Inflammatory macrophage (primary cell): ENCODE results near the gene LIPC.
A peak's percentile ranks its signal among the peaks of the same experiment; 100 is the strongest.

Experiments used
- DNase-seq, 2 donors: peaks; one replicate each; pipeline ENCODE4 v3.0.0-alpha.2; 2020 to 2022

Gene LIPC

DNA sequence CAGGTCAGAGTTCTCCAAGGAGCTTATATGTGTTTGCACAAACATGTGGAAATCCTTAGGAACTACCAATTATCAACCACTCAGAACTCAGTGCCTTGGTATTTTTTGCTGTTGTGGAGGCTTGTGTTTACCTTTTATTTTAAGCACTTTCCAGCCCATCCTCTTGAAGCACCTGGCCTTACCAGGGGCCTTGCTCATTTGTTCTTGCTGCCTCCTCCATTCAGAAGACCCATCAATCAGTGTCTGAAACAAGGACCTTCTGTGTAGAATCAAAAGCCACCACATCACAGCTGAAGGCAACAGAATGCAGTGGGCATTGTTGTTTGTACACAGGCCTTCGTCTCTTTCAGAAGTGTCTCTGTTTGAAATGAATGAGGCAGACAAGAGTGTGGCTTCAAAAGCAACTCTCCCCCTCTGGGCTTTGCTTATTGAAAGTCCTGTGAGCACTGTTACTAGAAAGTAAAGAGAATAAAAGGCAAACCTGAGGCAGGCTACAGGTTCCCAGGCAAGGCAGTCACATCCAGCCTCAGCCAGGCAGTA is 24.5 kb upstream of the LIPC start:
- no peak for DNase-seq

DNA sequence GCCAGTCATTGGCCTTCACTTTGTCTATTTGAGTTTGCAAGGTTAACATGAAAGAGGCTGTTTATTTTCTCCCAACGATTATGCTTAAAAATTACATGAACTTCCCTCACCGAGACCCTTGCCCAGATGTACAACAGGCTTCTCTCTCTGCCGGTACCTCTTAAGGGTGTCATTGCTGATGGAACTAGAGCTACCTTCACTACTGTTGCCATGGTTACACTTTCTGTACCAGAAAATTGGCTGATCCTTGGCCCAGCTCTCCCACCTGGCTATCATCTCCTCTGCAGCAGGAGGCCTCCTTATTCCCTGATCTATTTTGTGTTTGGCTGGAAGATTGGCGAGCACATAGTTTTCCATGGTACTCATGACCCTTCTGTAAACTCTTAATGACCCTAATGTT is 24.0 kb upstream of the LIPC start:
- DNase-seq = no peak

DNA sequence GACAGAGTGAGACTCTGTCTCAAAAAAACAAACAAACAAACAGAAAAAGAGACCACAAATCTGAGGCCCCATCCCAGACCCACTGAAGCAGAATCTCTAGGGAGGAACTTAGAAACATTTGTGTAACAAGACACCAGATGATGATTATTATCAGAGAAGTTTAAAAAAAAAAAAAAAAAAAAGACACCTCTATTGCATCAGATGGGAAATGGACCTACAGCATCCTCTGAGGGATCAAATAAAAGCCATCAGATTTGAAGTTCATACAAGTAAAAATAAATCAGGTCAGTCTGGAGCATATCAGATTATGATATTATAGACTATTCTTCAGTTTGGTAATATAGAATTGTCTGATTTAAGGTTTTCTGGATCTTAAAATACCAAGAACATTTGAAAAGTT is 21.9 kb upstream of the LIPC start:
- DNase-seq = no peak

DNA sequence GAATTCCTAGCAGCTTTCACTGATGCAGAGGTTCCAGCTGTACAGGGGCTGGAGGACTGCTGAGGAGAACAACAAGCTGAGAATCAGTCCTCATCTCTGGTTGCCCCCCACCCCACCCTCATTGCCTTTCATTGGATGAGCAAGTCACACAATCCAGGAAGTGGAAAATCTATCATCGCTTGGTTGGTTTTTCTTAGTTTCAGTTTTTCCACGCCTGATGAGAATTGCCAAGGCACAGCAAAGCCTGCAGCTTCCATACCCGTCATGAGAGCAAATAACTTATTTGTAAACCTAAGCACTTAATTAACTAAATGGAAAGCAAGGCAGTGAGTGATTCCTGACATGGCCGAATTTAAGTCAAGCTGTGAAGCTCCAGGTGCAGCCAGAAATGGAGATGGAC is 21.4 kb upstream of the LIPC start:
- no peak for DNase-seq

DNA sequence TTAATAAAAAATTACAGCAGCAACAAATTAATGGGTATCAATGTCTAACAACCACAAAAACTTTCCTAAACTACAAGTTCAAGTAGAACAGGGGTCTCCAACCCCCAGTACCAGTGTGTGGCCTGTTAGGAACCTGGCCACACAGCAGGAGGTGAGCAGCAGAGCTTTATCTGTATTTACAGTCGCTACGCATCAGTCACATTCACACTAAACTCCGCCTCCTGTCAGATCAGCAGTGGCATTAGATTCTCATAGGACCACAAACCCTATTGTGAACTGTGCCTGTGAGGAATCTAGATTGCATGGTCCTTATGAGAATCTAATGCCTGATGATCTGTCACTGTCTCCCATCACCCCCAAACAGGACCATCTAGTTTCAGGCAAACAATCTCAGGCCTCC is 18.5 kb upstream of the LIPC start:
- no peak for DNase-seq

DNA sequence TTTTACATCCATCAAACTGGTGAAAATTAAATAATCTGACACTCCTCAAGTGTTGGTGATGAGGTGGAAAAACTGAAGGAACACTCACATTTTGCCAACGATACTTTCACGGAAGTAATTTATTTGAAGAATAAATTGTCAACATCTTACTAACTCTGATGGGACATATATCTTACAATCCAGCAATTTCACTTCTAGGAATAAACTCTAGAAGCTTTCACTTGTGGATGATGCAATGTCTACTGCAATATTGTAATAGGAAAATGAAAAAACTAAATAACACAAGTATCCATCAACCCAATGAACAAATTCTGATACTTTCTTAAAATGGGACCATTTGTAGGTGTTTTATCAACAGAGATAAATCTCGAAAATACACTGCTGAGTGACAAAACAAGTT is 16.2 kb upstream of the LIPC start:
- no peak for DNase-seq

DNA sequence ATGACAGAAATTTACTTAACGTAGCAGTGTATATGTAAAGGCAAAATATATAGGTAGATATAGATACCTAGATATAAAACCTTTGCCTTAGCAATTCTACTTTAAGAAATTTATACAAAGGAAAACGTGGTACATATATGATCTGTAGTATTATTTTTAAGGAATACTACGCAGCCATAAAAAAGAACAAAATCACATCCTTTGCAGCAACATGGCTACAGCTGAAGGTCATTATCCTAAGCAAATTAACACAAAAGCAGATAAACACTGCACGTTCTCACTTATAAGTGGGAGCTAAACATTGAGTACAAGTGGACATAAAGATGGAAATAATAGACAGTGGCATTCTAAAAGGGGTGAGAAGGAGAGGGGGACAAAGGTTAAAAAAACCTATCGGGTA is 14.8 kb upstream of the LIPC start:
- DNase-seq = no peak

DNA sequence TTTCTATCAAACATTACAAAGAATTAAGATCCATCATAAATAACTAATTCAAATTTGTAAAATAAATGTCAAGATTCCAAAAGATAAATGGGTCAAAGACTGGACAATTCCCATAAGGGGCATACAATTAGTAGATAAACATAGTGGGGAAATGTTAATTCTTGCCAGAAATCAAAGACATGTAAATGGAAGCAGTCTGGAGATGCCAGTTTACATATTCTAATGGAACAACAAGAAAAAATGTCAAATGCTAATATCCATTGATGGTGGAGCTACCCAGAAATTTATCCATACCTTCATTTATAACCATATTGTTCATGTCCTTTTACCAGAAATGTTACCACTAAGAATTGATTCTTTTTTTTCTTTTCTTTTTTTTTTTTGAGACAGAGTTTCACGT is 13.7 kb upstream of the LIPC start:
- no peak for DNase-seq

DNA sequence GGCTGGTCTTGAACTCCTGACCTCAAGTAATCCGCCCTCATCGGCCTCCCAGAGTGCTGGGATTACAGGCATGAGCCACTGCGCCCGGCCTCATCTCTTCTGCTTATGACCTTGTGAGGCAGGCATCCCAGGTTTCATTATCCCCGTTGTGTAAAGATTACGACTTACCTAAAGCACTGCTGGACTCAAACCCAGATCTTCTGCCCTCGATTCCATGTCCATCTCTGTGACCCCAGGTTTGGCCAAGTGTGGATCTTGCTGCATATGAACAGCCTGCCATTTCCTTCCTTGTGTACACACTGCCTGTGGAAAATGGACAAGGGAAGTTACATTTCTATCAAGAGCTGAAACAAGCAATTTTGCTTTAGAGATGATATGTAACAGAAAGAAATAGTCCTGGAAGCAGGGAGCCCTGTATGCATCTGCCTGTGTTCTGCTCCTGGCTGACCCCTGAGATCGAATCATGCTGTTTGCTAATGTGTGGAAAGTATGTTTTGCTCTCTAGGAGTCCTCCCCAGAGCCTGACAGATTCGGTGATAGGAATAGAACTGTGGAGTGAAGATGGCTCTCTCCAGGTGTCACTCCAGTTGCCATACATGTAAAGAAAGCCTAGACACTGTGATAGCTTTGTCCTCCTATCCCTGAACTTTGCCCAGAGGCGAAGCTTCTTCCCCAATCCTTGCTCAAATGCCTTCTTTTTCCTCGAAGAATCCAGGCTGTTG is 11.8 kb upstream of the LIPC start:
- DNase-seq = no peak

DNA sequence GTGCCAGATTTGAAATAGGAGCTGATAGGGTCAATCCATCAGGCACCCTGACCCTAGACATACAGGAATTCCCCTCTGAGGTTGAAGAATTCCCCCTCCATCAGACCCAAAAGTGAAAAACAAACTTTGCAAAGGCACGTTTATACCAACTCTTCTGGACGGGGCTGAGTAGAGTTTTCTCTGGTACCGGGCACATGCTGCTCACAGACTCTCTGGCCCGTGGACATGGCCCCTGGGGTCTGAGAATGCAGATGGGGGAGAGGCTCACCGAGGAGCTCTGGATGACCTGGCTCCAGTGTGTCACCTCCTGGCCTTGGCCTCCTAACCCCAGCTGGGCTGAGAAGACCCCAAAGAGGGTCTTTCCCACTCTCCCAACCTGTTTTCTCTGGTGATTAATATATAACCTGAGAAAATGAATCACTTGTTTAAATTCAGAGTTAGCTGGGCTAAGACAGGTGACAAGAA is 11.2 kb upstream of the LIPC start:
- no peak for DNase-seq

DNA sequence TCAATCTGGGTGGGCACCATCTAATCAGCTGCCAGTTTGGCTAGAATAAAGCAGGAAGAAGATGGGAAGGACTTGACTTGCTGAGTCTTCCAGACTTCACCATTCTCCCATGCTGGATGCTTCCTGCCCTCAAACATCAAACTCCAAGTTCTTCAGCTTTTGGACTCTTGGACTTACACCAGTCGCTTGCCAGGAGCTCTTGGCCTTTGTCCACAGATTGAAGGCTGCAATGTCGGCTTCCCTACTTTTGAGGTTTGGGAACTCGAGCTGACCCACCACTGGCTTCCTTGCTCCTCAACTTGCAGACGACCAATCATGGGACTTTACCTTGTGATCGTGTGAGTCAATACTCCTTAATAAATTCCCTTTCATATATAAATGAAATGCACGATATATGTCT is 8.6 kb upstream of the LIPC start:
- no peak for DNase-seq

DNA sequence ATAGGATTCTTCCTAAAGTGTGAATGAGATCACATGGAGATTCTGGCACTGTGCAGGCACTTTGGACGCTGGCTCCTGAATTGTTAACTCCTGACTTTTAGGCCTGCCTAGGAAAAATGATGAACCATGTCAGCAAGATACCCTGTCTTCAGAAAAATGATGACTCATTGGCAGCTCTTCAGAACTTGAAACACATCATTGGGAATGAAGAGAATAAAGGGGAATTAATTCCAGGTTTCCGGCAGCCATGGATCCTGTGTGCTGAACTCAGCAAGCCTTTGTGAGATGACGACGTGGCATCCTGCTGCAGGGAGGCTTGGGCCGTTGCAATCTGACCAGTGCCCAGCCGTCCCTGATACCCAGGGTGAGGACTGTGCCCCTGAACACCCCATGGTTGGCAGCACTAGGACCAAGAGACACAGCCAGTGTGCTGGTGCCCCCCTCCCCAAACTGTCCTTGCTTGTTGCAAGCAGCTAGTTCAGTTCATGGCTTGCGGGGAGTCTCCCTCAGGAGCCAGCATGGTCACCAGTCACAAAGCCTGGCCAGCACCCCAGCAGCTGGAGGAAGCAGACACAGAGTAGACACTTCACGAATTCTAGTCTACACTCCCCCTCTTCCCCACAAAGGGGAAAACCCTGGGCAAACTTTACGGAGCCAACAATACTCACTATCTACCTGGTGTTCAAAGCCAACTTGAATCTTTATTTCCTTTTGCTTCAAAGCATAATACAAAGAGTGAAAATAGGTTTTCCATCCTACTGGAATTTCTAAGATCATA is 7.8 kb upstream of the LIPC start:
- DNase-seq = no peak

DNA sequence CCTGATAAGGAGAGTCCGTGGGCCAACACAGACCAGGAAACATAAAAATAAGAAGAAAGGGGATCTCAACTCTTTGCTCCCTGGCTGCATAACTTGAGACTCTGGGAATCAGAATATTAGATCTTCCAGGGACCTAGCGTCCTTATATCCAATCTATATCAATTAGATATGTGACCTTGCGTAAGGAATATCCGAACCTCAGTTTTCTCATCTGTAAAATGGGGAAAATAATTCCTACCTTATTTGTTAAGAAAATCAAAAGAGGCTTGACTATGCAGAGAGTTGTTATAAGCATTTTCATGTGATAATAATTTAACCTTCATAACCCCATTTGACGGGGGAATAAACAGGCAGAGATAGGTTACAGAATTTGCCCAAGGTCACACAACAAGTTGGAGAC is 7.1 kb upstream of the LIPC start:
- no peak for DNase-seq

DNA sequence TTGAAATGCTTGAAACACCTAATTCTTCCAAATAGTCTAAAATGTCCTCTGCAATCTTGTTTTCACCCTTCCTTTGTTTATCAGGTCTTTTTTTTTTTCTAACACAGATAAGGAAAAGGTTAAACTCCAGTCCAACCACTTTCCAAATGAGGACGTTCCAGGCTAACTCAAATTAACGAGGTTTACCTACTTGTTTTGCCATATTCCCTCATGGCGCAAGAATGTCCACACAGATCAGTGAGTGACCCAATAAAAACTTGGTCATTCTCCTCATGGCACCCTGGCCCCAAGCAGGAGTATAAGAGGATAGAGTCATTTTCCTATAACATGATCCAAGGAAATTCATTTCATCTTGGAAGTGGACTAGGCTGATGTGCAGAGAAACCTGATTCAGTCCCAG is 6.6 kb upstream of the LIPC start:
- DNase-seq = no peak

DNA sequence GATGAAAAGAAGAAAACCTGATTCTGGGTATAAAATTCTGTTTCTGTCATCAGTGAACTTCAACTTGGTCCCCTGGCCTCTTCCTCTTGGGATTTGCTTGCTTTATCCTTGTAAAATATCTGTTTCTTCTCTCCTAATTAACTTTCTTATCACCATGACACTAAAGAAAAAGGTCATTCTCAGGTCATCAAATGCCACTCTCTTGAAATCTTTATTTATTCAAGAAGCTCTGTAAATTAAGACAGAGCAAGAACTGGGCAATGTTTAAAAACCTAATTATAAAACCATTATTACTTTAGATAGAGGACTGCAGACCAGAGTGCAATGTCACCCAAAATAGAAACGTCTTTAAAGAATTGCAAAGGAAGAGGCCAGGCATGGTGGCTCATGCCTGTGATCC is 6.0 kb upstream of the LIPC start:
- no peak for DNase-seq

DNA sequence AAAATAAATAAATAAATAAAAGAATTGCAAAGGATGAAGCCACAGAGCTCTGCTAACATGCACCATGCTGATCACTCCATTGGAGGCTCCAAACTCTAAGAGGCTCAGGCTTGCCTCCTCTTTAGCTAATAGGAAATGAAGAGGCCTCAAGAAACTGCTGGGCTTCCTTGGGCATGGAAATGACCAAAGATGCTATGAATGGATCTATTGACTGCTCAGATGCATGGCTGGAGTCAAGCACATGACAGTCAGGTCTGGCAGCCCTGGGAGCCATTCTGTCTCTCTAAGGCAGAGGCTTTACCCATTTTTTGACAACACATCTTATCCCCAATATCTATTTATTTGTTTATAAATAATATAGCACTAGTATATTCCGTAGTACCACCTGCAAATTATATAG is 5.3 kb upstream of the LIPC start:
- DNase-seq = no peak

DNA sequence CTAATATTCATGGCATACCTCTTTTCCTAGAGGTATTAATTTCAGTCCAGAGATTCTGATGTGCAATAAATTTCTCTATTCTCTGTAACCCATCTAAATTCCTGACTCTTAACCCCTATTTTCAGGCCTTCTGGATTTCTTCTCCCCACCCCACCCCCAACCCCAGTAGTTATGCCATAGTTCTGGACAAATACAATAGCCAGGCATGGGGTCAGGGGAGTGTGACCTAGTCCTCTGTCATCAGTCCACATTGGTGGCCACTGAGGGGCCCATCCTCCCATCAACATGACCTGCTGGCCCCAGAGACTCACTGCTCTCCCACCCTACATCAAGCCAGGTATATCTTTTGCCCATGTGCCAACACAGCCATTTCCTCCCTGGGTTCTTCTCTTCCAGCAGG is 3.8 kb upstream of the LIPC start:
- DNase-seq = no peak

DNA sequence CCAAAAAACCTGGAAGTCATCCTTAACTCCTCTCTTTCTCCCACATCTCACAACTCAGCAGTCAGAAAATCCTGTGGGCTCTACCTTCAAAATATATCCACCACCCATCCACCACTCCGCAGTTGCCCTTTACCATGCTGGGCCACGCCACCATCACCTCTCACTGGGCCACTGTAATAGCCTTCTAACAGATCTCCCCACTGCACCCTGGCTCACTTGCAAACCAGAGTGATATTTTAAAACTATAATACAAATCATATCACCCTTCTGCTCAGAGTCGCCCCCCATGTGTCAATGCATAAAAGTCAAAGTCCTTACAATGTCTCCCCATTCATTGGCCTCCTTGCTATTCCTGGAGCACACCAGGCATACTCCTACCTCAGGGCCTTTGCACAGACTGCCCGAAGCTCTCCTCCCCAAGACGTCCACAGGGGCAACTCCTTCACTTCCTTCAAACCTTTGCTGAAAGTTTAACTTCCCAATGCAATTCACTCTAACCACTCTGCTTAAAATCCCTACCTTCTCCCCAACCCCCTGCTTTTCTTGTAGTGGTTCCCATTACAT is 1.5 kb upstream of the LIPC start:
- DNase-seq = no peak

DNA sequence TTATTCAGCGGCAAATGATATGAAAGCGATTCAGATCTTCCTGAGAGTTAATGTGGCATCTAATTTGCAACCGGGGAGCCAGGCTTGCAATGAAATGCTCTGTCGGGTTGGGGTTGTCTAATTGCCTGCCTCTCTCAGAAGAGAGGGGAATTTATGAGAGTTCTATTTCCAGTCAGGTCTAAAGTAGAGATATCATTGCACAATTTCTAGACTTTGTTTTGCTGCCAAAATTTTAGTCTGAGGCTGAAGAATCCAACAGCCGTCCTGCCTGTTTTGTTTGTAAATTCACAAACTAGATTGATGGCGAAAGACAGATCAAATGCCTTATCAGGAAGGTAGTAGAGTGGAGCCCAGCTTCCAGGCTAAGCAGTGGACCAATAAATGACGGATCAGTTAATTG is 610 bp downstream of the LIPC start:
- DNase-seq = no peak

DNA sequence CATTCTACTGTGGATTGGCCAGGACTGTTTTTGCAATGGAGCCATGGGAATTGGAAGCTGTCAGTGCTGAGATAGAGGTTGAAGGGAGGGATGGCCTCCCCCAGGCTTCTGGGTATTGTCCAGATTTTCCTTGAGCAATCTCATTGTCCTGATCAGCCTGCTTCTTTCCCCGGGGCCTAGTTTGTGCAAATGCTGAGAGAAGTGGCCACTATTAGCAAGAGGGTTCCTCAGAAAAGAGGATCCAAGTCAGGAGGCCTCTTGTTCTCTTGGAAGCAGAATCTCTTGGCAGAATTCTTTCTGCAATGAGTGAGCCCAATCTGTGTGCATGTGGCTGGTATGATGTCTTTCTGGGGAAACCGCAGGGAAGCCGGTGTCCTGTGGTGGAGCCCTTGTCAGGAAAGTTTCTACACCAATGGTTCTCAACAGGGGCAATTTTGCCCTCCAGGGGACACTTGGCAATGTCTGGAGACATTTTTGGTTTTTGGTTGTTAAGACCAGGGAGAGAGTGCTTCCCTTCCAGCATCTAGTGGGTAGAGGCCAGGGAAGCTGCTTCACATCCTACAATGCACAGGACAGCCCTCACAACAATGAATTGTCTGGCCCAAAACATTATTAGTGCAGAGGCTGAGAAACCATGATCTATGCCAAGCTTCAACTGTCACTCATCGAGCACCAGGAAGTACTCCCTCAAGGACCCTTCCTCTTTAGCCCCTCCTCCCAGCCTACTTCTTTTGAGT is 2.0 kb downstream of the LIPC start:
- peak; percentile 76 to 80 for DNase-seq

DNA sequence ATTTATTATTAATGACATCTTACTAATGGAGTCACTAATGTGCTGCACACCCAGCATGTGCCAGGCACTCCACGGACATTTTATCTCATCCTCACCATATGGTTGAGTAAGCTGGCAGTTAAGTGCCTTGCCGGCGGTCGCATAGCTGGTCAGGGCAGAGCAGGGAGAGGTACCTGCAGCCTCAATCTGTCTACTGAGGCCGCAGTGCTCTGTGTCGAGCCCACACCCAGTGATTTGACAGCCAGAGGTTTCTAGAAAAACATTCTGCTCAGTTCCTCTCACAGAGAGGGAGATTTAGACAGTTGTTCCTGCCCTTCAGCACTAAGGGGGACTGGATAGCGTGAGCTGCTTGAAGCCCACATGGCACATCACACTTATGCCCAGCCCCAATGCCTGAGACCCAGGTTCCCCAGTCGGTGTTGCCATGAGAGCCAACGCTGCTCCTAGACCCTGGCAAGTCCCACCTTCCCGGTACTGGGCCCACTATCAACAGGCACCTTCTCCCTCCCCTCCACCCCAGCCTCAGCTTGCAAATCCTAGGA is 2.6 kb downstream of the LIPC start:
- no peak for DNase-seq

DNA sequence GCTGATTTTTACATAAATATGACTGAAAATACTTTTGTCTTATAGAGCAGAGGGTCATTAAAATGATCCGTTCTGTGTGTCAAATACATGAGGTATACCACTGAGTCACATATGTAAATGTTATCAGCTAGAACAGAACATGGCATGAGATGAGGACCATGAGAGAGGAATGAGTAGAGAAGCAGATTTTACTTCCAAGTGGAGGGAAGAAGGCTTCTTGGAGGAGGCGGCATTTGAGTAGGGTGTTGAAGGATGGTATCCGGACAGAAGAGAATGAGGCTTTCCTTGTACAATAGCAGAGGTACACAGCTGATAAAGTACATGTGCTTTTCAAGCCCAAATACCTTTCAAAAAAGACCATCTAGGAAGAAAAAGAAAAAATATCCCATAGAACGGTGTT is 4.8 kb downstream of the LIPC start:
- DNase-seq = no peak
